AG04449 (cell line): Measurements from ENCODE around the gene EFNB2.

Experiments used
- CTCF ChIA-PET: fragments of 350-600 bp; formaldehyde crosslinking; extraction: SDS; loops from one replicate; lab custom pipeline; 2021; ENCODE audit warnings: antibody characterized with exemption; lab: Yijun Ruan, JAX
- POLR2A ChIA-PET: fragments of 400-600, 350-600 bp; formaldehyde crosslinking; extraction: SDS; loops from one replicate; lab custom pipeline; 2020; ENCODE audit warnings: antibody characterized with exemption, inconsistent platforms; lab: Yijun Ruan, JAX
- DNase-seq: peaks from one replicate; pipeline ENCODE4 v3.0.0-alpha.2; 2010; ENCODE audit warnings: low read depth, low spot score
- H3K4me3 ChIP-seq: 2 replicates; pipeline ENCODE4 v1.5.1; 2011; ENCODE audit warnings: low read depth, mild to moderate bottlenecking, control low read depth, low read length
- CTCF ChIP-seq: IDR thresholded peaks from one replicate; pipeline ENCODE4 v1.5.1; 2011; ENCODE audit warnings: mild to moderate bottlenecking, moderate library complexity, low read length, control low read depth, inconsistent platforms; ENCODE audit not compliant: insufficient read depth; ENCODE audit errors: missing control alignments

EFNB2 gene

GRCh38 chr13:106492588-106493475 is 42.6 kb downstream of the EFNB2 start:
- ChIA-PET POLR2A (no interaction called here), CTCF (interaction anchor here (0.6 to 1.5 kb wide), 2 partner anchors 8 to 883 kb away, joined by 3 to 10 read pairs; no protein-coding TSS in a partner anchor)
- DNase-seq, result no peak
- H3K4me3 ChIP-seq, result no peak overlapping the region
- TF ChIP-seq CTCF, result no peak

- H3K4me3 ChIP-seq, result no peak overlapping the region
- ChIA-PET POLR2A (no interaction called here), CTCF (interaction anchor here (0.6 to 1.0 kb wide), 2 partner anchors 173 to 882 kb away, joined by 3 read pairs; no protein-coding TSS in a partner anchor)
- no peak for DNase-seq
- TF ChIP-seq CTCF, result no peak
Measured at GRCh38 chr13:106491928-106492587, 43.4 kb downstream of the EFNB2 start.

- ChIA-PET CTCF (interaction anchor here (1.0 kb wide), 1 partner anchor 173 kb away, joined by 3 read pairs; no protein-coding TSS in a partner anchor), POLR2A (no interaction called here)
- no peak for TF ChIP-seq CTCF
- DNase-seq, result no peak
- no peak overlapping the region for H3K4me3 ChIP-seq
Measured at GRCh38 chr13:106491463-106491862, 44.0 kb downstream of the EFNB2 start.

- CTCF ChIA-PET, result interaction anchor here (1.0 kb wide), 1 partner anchor 172 kb away, joined by 3 read pairs; no protein-coding TSS in a partner anchor
- TF ChIP-seq CTCF, result no peak
- DNase-seq, result no peak
- no peak overlapping the region for H3K4me3 ChIP-seq
- POLR2A ChIA-PET, result no interaction called here
Measured at GRCh38 chr13:106490569-106491321, 44.7 kb downstream of the EFNB2 start.

DNA sequence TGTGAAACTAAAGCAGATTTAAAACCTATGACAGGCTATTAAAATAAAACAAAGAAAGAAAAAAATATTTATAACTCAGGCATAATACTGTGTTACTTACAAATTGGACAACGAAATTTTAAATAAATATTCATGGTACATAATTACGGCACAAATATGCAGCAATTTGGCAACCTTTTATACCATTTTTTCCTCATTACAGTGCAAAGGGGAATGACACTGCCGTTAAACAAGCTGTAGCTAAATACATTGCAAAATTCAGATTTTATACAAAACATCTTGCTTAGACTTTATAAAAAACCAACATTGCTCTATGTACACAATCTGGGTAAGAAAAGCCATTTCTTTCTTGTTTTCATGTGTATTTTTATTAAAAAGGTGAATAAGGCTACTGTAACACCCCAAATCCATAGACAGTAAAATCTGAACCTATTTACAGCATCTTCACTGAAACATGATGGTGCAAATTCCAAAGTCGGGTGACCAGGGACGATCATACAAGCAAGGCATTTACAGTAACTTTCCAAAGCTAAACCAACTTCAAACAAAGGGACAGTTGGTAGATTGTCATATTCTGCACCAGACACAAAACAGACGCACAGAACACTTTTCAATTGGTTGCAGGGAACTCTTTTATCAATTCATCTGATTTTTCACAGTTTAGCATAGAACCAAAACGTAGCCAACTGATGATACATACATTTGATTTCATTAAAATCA is 45.5 kb downstream of the EFNB2 start:
- no peak for TF ChIP-seq CTCF

More for the DNA sequence above, 45.5 kb downstream of the EFNB2 start:
- DNase-seq, result no peak
- H3K4me3 ChIP-seq, result no peak overlapping the region
- ChIA-PET CTCF (no interaction called here), POLR2A (no interaction called here)
